ENCODE data around the gene PRDX4.
A peak's percentile ranks its signal among the peaks of the same experiment; 100 is the strongest.
"Not testable (repeated sequence)": the region's sequence is repeated elsewhere in the genome, so short reads cannot be mapped to it uniquely, and the experiment has no call there.

PRDX4 gene

DNA sequence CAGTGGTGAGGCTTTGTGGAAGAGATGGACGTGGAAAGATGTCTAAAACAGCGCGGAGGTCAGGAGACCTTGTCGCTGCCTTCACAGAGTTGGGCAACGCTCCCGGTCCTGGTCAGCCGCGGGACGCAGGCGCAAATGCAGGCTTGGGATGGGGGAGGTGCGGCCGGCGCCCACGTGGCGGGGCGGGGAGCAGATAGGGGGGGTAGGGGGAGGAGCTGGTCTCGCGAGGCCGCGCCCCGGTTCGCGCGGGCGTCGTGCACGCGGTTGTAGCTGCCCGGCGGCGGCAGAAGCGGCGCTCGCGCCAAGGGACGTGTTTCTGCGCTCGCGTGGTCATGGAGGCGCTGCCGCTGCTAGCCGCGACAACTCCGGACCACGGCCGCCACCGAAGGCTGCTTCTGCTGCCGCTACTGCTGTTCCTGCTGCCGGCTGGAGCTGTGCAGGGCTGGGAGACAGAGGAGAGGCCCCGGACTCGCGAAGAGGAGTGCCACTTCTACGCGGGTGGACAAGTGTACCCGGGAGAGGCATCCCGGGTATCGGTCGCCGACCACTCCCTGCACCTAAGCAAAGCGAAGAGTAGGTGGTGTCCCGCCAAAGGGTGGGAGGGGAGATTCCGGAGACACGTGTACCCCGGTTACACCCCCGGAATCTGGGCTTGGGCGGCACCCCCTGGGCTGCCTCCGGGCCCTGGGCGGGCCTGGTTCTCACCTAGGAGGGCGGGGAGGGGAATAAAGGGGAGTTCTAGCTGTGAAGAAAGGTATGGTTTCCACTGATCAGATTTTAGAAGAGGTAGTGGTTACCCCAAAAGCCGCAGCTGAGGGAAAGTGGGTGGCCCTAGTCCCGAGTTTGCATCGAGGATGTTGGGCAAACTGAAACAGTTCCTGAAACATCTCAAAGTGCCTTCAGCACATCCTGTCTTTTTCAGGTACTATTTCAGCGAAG lies at the start of gene PRDX4:
PRDX4 (plus strand) TSS at position 255 of the 939 bp plus-strand sequence; CDS start at position 333, 78 bp downstream.
- peak; percentile 71 for DNase-seq

DNA sequence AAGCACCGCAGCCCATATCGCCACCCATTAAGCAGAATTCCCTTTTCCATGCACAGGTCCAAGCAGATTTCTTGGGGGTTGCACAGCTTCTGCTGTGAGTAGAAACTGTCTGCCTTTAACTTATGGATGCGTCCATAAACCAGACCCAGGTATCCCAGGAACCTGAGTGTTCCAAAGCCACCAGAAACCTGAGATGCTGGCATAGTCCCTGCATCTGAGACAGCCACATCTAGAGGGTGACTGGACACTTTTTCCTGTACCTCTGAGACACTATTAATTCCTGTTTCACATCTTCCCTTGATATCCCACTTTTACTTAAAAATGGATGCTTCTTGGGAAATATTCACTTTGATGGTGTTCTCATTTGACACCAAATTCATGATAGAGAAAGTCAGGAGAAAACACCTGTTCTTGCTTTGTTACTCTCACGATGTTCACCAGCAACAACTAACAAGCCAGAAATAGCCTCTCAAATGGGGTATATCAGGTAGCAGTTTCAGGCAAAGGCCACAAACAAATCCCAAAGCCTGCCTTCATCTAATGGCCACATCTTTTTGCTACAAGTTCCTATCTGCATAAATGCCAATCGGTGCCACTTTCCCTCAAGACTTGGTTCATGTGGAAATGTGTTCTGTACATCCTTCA lies 45.5 kb upstream of the PRDX4 start:
- DNase-seq = no peak

DNA sequence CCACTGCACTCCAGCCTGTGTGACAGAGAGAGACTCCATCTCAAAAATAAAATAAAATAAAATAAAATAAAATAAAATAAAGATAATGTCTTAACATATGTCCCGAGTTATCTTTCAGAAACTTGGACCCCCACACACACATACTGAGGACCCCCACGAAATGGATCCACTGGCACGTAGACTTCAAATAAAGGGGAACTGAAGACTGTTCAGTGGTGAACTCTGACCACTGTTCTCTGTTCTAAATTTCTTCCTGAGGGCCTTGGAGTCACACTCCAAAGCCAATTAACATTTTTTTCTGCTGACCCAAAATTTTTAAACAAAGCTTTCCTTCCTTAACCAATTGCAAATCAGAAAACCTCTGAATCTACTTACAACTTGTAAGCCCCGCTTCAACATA lies 43.5 kb upstream of the PRDX4 start:
- DNase-seq = no peak

DNA sequence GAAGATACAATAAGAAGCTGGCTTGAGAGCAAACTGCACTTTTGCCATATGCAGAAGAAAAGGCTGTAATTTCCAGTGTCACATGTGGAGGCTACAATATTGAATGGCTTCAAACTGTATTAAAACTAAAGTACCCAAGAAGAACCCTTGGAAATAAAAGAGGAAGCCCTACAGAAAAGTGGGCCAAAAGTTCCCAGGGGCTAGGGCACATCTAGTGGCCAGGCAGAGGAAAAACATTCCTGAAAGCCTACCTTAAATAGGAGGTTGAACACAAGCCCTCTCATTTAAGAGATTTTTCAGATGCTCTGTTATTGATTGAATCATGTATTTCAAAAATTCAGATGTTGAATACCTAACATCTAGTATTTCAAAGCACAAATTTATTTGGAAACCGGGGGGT lies 40.6 kb upstream of the PRDX4 start:
- DNase-seq = no peak

DNA sequence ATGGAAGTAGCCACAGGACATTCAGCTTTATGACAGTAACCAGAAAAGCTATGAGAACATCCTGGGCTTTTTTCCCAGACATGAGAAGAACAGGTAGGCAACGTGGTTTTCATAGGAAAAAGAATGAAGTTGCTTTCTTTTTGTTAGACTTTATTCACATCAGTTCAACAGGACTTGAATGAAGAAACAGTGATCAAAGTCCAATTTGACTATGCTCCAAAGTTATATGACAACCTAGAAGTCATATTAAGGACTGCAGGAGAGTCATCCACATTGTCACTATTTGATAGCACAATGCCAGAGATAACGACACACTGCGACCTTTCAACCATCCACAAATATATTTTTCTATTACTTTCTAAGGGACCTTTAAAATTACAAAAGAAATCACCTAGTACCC lies 39.2 kb upstream of the PRDX4 start:
- no peak for DNase-seq

DNA sequence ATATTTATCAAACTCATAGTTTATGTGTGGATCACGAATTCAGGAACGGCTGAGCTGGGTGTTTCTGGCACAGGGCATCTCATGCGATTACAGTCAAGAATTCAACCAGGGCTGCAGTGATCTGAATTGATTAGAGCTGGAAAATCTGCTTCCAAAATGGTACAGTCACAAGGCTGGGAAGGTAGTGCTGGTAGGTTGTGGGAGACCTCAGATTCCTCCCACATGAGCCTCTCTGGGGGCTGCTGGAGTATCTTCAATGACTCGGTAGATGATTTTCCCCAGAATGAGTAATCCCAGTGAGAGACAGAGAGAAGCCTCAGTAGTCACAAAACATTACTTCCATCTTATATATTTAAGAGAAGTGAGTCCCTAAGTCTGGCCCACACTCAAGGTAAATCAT lies 36.2 kb upstream of the PRDX4 start:
- DNase-seq = no peak

DNA sequence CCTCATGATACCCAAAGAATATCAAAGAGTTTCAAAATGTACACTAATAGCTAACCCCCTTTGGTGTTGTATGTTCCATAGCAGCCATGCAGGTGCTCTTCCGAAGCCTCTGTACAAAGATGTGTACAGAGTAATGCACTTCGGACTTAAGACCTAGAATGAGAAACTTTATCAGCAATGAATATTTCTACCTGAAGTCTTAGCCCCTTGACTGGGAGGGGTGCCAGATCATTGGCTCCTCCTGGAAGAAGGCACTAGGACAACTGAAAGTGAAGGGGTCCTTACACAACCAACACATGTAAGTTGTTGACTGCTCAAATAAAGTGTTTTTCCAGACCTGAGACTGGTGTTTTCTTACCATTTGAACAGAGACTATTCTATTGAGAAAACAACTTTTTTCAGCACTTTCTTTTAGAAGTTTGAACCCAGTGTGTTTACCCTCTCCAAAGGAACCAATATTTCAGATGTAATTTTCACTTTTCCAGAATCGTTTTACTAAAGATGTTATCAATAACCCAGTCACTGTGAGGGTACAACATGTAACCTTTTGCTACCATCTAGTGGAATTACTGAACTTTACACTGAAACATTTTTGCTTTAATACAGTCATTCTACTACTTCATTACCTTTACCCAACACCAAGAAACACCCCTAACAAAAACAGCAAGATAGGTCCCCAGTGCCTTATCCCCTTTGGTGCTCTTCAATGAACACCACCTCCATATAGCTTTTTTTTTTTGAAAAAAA lies 33.3 kb upstream of the PRDX4 start:
- DNase-seq = no peak

DNA sequence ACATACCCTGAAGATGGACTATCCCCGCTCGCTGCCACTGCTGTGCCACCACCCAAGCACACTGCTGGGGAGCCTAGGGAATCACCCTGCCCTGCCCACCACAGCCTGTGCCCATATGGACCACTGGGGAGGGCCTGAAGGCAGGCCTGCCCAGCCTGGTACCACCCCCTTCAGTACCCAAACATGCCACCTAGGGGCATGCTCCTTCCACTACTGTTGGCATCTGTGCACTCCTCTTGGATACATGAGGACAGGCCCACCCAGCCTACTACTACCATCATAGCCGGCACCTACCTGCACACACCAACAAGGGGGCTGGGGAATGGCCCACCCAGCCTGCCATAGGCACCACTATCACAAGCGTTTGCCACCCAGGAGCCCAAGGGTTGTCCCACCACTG lies 30.1 kb upstream of the PRDX4 start:
- DNase-seq = no peak

DNA sequence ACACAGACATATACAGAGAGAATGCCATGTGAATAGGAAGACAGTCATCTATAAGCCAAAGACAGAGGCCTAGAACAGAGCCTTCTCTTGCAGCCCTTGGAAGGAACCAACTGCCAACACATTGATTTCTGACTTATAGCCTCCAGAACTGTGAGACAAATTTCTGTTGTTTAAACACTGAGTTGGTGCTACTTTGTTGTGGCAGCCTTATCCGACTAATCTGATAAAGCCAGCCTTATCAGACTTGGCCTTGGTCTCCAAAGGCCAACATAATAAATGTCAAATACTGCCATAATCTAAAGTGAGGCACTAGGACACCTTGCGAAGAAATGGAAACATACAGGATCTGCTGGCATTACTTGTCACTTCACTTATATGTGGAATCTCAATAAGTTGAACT lies 24.3 kb upstream of the PRDX4 start:
- no peak for DNase-seq

DNA sequence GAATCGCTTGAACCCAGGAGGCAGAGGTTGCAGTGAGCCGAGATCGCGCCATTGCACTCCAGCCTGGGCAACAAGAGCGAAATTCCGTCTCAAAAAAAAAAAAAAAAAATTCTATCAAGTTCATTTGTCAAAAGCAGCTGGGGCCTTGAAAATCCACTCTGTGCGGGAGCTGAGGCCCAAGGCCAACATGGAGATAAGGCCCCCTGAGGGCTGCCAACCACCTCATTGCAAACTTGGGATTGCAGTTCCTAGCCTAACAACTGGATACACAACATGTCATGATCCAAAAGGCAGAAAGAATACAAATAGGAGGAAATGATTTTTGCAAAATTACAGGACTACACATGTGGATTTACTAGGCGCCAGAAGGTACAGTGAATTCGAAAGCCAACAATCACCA lies 22.5 kb upstream of the PRDX4 start:
- no peak for DNase-seq

DNA sequence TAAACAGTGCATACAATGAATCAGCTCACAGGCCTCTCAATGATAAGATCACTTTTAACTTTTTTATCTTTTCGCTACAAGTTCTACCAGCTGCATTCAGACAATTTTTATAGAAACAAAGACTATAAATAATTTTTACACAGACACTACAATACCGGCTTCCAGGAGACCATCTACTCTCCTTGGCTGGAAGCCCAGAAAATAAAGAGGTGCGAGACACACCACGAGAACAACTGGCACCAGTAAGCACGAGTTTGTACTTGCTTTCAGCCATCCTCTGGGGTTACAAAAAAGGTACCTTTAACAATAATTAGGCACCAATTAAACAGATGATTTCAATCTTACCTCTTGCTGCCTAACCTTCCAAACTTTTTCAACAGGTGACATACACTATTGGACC lies 11.2 kb upstream of the PRDX4 start:
- no peak for DNase-seq

DNA sequence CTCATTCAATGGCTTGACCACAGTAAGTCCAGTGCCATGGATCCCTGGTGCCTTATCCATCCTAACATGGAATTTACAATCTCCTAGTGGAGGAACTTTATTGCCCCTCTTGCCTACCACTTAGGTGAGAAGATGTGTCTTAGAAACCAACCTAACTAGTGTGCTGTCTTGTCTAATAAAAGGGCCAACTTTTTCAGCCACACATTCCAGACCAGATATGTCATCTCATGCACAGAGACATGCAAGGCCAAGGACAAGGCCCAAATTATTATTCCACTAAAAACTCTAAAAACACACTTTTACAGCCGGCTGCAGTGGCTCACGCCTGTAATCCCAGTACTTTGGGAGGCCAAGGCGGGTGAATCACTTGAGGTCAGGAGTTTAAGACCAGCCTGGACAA lies 10.6 kb upstream of the PRDX4 start:
- no peak for DNase-seq

DNA sequence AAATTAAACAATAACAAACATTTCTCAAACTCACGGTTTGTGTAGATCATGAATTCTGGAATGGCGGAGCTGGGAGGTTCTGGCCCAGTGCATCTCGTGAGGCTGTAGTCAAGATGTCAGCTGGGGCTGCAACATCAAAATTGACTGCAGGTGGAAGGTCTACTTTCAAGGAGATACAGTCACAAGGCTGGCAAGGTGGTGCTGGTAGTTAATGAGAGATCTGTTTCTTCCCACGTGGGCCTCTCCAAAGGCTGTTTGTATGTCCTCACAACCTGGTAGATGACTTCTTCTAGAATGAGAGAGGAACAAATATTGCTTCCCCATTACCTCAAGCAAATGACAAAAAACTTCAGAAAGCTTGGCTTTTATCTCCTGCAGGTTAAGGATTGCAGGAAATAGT lies 8.0 kb upstream of the PRDX4 start:
- DNase-seq = no peak

DNA sequence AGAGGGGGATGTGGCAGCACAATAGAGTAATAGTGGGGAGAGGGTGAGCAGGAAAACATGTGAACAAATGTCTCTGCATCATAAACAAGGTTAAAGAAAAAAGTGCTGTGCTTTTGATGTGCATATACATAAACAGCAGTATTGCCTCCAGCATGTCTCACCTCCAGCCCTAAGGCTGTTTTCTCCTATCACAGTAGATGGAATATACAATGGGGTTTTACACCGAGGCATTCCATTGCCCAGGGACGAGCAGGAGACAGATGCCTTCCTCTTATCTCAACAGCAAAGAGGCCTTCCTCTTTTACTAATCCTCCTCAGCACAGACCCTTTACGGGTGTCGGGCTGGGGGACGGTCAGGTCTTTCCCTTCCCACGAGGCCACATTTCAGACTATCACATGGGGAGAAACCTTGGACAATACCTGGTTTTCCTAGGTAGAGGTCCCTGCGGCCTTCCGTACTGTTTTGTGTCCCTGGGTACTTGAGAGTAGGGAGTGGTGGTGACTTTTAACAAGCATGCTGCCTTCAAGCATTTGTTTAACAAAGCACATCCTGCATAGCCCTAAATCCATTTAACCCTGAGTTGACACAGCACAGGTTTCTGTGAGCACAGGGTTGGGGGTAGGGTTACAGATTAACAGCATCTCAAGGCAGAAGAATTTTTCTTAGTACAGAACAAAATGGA lies 7.1 kb upstream of the PRDX4 start:
- not testable (repeated sequence) for DNase-seq

DNA sequence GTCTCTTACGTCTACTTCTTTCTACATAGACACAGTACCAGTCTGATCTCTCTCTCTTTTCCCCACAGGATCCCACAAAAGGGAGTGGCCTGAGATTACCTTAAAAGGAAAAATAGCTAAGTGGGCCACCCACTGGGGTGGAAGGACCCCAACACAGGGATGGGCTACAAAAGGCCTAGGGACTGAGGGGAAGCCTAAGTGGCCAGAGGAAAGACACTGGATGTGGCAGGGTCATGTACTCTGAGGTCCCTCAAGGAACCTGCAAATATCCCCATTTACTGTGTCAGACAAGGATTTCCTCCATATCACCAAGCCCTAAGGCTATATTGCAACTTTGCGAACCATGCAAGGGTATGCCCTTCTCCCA lies 6.5 kb upstream of the PRDX4 start:
- no peak for DNase-seq

DNA sequence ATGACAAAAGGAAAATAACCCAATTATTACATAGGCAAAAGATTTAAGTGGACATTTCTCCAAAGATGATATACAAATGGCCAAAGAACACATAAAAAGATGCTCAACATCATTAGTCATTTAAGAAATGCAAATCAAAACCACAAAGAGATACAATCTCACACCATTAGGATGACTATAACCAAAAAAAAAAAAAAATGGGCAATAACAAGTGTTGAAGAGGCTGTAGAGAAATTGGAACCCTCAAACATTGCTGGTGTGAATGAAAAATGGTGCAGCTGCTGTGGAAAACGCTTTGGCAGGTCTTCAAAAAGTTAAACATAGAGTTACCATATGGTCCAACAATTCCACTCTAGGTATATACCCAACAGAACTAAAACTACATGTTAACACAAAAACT lies 5.6 kb upstream of the PRDX4 start:
- DNase-seq = no peak

DNA sequence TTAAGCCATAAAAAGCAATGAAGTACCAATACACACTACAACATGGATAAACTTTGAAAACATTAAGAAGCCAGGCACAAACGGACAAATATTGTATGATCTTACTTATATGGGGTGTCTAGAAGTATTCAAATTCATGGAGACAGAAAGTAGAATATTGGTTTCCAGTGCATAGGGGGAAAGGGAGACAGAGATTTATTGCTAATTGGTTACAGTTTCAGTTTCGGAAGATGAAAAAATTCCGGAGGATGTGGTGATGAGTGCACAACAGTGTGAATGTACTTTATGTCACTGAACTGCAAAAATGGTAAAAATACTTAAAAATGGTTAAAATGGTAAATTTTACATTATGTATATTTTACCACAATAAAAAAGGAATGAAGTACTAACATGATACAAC lies 5.1 kb upstream of the PRDX4 start:
- no peak for DNase-seq

DNA sequence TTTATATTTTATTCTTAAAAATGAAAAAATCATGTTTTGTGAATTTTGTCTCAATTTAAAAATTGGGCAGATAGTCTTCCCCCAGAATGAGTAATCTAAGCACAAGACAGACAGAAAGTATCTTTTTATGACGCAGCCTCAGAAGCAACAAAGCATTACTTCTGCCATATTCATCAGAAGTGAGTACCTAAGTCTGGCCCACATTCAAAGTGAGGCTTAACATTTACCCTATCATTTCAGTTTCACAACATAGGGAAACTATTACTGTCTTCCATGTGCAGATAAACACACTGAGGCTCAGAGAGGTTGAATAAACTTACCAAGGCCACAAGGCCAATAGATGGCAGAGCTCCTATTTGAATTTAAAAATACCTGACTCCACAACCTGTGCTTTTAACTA lies 4.4 kb upstream of the PRDX4 start:
- DNase-seq = no peak

DNA sequence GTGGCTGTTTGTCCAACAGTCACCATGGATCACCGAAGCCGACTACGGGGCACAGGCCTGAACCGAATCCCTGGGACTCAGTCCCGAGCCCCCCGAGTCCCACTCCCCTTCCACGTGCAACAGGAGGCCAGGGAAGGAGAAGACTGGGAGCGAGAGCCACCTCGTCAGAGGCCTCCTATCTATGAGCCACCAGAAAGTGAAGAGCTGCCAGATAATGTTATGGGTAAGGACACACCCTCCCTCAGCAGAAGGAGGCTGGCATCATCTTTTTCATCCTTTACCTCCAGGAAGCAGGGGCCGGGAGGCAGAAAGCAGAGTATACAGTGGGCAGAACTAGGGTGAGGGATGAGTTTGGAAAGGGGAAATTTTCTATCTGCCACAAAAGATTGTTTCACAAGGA lies 2.8 kb upstream of the PRDX4 start:
- DNase-seq = no peak

DNA sequence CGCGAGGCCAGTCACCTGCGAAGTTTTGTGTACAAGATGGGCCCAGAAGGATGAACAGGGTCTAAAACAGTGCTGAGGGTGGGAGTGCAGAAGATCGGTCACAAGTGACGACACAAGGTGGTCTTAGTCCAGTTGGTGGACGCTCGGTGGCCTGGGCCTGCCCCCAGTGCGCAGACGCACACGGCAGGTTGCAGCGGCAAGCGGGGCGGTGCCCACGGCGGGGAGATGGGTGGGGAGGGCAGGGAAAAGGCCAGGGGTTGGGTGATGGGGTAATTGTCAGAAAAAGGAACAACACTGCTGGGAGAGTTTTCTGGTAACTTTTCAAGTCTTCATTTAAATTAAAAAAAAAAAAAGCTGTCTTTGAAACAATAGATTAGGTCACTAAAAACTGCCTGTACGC lies 1.0 kb upstream of the PRDX4 start:
- no peak for DNase-seq

DNA sequence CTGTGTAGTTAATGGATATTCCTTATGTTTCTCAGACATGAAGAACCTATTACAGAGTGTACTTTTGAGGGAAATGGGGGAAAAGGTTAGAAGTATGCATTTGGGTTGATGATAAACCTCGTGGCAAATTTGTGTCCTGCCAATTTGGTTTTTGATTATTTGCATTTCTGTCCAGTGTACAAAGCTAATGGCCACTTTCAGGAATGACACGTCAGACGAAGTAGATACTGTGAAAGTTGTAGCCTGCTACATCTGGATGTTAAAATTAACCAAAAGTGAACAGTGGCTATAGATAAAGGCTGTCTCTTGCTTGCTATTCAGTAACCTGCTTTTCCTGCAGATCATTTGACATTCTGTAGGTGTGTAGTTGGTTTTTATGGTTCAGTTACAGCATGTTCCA lies 1.0 kb downstream of the PRDX4 start:
- no peak for DNase-seq

DNA sequence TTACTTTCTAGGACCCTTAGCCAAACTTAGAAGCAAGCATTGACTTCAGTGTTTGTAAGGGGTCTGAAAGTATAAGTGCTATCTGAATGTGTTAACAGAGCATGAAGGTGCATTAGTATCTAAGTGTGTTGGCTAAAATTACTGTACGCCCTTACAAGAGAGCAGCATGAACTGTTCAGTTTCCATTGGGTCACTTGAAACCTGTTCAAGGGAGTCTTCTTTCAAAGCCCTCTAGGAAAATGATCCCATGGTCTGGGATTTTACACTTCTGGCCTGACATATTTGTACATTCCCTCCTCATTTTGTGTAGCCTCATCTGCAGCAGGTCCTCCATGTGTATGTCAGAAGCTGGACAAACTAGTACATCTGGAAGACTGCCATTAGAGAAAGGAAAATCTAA lies 3.2 kb downstream of the PRDX4 start:
- DNase-seq = no peak

DNA sequence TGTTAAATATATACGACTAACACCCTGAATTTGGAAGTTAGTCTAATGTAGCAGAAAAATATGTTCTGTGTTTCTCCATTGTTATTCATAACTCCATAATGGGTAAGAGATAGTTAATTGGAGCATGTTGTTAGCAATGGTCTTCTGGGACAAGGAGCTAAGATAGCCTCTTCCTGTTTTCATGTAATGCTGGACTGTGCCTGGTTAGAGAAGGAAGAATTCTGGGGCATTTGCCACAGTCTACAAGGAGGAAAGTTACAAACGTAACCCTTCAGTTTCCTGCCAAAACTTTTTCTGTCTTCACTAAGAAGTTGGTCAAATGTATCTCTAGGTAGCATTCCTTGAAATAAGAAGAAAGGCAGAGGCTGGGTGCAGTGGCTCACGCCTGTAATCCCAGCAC lies 5.8 kb downstream of the PRDX4 start:
- no peak for DNase-seq

Measured in NCI-H1417 treated with DMSO at 0.1 percent for 48 hours (cell line).